NCI-H1694 (cell line): ENCODE results near the gene SPAG6.

Experiments
- DNase-seq: peaks from one replicate; lab custom pipeline; 2025; lab: John Stamatoyannopoulos, UW

SPAG6 gene

DNA sequence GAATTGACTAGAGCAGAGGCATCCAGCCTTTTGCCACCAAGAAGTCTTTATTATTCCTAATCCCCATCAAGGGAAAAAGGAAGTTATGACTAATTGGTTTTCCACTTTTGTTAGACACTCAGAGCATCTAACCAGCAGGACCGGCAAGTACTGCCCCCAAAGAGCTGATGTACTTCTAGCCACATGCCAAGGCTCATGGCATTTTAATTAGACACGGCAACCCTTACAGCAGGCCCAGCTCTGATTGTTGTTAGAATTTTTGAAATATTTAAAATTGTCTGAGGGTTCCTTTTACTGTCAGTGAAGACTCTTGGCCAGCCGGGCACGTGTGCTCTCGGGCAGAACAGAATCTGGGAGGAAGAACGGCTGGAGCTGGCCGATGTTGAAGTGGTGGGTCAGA is 114.8 kb downstream of the SPAG6 start:
- DNase-seq = no peak

DNA sequence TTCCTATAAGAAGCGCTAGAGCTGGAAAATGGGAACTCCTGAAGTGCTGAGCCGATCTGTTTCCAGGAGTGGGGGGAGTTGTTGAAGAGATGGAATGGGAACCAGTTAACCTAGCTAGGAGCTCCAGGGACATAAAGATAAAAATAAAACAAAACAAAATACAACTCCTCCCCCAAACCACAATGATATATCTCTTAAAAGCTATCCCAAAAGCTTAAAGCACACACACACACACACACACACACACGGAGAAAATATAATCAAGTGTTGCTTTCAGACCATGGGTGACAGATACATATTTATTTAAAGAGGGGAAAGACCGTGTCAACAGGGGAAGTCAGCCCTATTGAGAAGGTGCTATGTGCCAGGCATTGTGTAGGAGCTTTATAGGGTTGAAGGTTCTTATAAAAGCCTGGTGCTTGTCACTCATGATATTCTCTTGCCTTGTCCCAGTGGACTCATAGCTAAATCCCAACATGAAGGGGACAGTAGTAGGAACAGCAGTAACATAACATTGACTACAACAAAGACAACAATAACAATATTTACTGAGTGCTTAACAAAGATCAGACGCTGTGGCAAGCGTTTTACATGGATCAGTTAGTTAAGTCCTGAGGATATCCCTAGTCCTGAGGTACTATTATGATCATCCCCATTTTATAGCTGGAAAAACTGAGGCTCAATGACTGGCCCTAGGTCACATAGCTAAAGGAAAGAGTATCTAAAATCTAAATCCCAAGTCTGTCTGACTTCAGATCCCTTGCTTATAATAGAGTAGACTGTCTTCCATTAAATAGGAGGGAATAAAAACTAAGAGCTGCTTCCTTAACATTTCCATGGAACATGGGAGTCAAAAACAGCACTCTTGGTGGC is 115.5 kb downstream of the SPAG6 start:
- no peak for DNase-seq

DNA sequence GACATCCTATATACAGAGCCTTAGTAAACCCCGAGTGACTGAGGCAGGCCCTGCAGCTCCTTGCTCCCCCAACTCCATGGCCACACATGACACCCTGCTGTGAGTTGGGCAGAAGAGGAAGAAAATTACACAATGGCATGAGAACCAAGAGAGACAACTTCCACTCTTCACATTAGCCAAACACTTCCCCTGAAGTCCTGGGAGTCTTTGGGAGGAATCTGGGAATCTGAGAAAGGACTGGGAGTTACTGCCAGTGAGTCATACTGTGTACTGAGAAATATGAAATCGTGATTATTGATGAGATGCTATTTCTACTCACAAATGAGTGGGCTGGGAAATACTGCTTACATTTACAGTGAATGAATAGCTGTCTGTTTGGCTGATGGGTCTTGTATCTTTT is 116.6 kb downstream of the SPAG6 start:
- DNase-seq = no peak

DNA sequence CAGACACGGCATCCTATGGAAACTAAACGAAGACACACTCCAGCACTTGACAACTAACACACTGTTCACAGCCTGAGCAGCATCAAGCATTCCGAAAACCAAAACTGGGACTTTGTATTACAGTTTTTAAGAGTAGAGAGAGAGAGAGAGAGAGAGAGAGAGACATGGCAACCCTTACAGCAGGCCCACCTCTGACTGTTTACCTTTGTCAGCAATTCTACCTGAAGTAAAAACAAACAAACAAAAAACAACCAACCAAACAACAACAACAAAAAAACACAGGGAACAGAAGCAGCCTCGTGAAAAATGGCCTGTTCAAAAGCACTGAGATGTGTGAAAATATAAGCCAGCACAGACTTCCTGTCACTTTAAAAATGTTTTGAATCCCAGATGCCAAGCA is 118.0 kb downstream of the SPAG6 start:
- no peak for DNase-seq

DNA sequence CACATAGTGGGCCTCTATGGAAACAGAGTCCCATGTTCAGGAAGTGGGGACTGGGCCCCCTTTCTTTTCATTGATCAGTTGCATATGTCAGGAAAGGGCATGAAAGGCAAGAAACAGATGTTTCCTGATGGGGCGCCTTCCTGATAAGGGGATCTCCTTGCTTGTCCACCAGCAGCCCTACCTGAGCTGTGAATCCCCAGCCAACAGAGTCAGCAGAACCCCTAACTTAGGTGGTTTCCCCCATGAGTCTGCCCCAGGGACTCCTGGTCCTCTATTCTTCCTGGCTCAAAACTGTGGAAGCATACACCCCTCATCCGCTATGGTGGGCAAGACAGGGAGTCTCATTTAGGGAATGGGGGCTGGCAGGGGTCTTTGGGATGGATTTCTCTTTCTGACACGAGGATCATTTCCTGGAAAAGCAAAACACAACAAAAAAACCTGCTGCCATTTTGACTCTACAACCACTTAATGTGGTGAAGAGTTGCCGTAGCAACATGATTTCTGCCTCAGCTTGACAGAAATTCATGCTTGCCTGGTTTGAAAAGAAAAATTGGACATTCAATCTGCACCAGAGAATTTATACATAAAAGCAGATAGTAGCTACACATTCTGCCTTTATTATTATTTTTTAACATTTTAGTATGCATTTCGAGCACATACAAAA is 119.8 kb downstream of the SPAG6 start:
- DNase-seq = no peak

DNA sequence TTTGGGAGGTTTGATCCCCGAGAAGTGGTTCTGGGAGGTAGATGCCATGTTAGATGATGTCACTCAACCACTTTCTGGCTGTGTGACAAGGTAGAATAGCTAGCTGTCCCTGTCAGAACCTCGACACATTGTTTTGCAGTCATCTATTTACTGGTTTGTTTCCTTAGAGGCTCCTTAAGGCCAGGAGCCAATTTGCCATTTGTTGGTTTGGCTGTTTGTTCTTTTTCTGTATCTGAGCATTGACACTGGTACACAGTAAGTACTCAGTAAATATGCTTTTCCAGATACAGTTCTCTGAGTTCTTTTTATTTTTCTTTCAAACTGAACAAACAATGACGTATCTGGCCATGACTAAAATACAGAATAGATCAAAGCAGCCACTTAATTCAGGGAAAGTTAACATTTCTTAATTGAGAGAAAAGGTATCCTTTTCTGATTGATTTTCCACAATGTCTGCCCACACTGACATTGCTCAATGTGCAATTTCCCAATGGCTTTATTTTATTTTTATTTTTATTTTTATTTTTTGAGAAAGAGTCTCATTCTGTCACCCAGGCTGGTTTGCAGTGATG is 121.6 kb downstream of the SPAG6 start:
- DNase-seq = no peak
